Esophagus squamous epithelium (tissue), 5 donors: ENCODE measurements around the gene KCTD1. TPM values are rescaled to one million over a fixed set of nuclear protein-coding genes. Genes with fewer than 3 reads are reported as not detected.

Experiments
- DNase-seq: peaks from one replicate; lab custom pipeline; 2025; lab: John Stamatoyannopoulos, UW
- H3K27ac ChIP-seq, 4 donors: fragments of 200-600 bp; sonication (generic); one replicate each; pipeline ENCODE4 v1.5.1; 2016 to 2019; ENCODE audit warnings: mild to moderate bottlenecking in 1 of 4
- H3K27me3 ChIP-seq, 4 donors: fragments of 200-600 bp; sonication (generic); 1 replicate in 3 of 4; 2 replicates in 1 of 4; pipeline versions ENCODE4 v1.5.1 to v1.6.0; 2017 to 2021; ENCODE audit warnings: antibody characterized with exemption in 1 of 4
- H3K36me3 ChIP-seq, 3 donors: fragments of 200-600 bp; sonication (generic); one replicate each; pipeline ENCODE4 v1.5.1; 2016 to 2019
- H3K4me1 ChIP-seq, 3 donors: fragments of 200-600 bp; sonication (generic); one replicate each; pipeline ENCODE4 v1.5.1; 2017 to 2019
- H3K4me3 ChIP-seq, 4 donors: fragments of 200-600 bp; sonication (generic); 1 replicate in 3 of 4; 2 replicates in 1 of 4; pipeline ENCODE4 v1.5.1; 2016 to 2019; ENCODE audit warnings: mild to moderate bottlenecking in 2 of 4, moderate library complexity in 1 of 4
- H3K9me3 ChIP-seq, 3 donors: fragments of 200-600 bp; sonication (generic); one replicate each; pipeline ENCODE4 v1.5.1; 2016 to 2019
- POLR2A ChIP-seq, 4 donors: fragments of 450-650 bp; IDR thresholded peaks; one replicate each; pipeline ENCODE4 v1.6.1; 2017; ENCODE audit warnings: antibody characterized with exemption in 4 of 4, mild to moderate bottlenecking in 4 of 4, moderate library complexity in 3 of 4
- WGBS, 2 donors: methylation state at CpG; one replicate each; pipeline ENCODE4 v1.1.5; 2018; 5-methylcytosine and 5-hydroxymethylcytosine counted together
- intact Hi-C: fragments of 100-400 bp; cut with DNase I; formaldehyde crosslinking; loops from one replicate; pipeline ENCODE4 v1.15.0; 2022
- total RNA-seq, 4 donors: library from RNA; depleted of rRNA; stranded (reverse); fragments of >200 nt; gene quantifications; one replicate each; pipeline ENCODE4 v1.1.0, GENCODE V29; 2016
- TF ChIP-seq, protein P1 (sequence below), 6 experiments: fragments of 450-650 bp in 4 of 6; fragments of 200-600 bp in 2 of 6; sonication (generic) in 2 of 6; IDR thresholded peaks; one replicate each; pipeline ENCODE4 v1.5.1; 2016 to 2019; ENCODE audit warnings: antibody characterized with exemption in 6 of 6, mild to moderate bottlenecking in 4 of 6, moderate library complexity in 4 of 6
- donor health status: DM: yes; HTN: yes; CAD: no.

Gene KCTD1
- total RNA-seq, 4 donors from 2014 or later: 46.0 to 67.1 (median 56.6) TPM

DNA sequence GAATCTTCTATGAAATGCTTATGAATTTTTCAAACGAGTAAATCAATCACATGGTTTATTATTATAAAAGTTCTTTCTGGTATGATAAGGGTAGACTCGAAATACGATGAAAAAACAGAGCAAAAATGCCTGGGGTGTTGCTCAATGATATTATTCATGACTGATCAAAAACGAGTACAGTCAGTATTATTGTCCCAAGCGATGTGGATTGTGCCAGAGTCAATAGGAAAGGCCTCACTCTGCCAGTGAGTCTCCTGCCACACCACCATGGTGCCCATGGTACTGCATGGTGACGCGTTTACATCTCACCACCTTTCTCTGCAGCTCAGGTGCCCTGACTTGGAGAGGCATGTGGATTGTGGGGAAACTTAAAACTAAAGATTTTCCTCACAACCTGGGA, 58.5 kb downstream of the KCTD1 start:
- peaks cover 0 to 24% (median 0%) of the 10 kb centered on the region in 3 donors for H3K36me3 ChIP-seq
- H3K27me3 ChIP-seq: no peaks in the 10 kb centered on the region
- intact Hi-C loops: no loop called here
- no peak overlapping the region for H3K4me3 ChIP-seq
- no peak for TF ChIP-seq POLR2A (IDR thresholded peaks at IDR 0.05)
- TF ChIP-seq, protein P1, sequence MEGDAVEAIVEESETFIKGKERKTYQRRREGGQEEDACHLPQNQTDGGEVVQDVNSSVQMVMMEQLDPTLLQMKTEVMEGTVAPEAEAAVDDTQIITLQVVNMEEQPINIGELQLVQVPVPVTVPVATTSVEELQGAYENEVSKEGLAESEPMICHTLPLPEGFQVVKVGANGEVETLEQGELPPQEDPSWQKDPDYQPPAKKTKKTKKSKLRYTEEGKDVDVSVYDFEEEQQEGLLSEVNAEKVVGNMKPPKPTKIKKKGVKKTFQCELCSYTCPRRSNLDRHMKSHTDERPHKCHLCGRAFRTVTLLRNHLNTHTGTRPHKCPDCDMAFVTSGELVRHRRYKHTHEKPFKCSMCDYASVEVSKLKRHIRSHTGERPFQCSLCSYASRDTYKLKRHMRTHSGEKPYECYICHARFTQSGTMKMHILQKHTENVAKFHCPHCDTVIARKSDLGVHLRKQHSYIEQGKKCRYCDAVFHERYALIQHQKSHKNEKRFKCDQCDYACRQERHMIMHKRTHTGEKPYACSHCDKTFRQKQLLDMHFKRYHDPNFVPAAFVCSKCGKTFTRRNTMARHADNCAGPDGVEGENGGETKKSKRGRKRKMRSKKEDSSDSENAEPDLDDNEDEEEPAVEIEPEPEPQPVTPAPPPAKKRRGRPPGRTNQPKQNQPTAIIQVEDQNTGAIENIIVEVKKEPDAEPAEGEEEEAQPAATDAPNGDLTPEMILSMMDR (IDR thresholded peaks at IDR 0.05): no peak
- H3K9me3 ChIP-seq: no peaks in the 10 kb centered on the region
- H3K4me1 ChIP-seq: peaks cover 0 to 49% (median 0%) of the 10 kb centered on the region in 3 donors
- WGBS, 2 donors: 66 to 73% methylated on average over 7 of the region's 7 CpGs
- DNase-seq: no peak
- no peak overlapping the region for H3K27ac ChIP-seq

DNA sequence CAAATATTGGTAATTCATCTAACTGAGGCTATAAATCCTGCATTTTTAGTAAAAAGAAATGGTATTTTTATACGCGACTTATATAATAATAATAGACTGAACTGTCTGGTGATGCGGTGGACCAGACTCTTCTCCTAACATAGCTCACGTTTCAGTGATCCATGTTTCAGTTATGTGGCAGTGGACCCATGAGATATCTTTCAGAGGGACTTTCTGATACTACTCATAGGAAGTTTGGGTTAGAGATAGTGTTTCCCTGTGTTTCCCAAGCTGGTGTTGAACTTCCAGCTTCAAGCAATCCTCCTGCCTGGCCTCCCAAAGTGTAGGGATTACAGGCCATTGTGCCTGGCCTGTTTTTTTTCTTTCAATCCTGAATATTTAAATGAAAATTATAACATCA, 59.2 kb downstream of the KCTD1 start:
- Histone ChIP-seq H3K4me1 (peaks cover 0 to 49% (median 0%) of the 10 kb centered on the region in 3 donors), H3K27me3 (no peaks in the 10 kb centered on the region), H3K4me3 (no peak overlapping the region), H3K27ac (peak overlapping the region in 1 of 4 donors; percentile 78), H3K36me3 (peaks cover 0 to 24% (median 0%) of the 10 kb centered on the region in 3 donors), H3K9me3 (no peaks in the 10 kb centered on the region)
- no peak for DNase-seq
- TF ChIP-seq, protein P1 (IDR thresholded peaks at IDR 0.05): no peak
- no peak for TF ChIP-seq POLR2A (IDR thresholded peaks at IDR 0.05)
- intact Hi-C loops: no loop called here
- 82 to 96% methylated on average over 4 of the region's 4 CpGs for WGBS, 2 donors

DNA sequence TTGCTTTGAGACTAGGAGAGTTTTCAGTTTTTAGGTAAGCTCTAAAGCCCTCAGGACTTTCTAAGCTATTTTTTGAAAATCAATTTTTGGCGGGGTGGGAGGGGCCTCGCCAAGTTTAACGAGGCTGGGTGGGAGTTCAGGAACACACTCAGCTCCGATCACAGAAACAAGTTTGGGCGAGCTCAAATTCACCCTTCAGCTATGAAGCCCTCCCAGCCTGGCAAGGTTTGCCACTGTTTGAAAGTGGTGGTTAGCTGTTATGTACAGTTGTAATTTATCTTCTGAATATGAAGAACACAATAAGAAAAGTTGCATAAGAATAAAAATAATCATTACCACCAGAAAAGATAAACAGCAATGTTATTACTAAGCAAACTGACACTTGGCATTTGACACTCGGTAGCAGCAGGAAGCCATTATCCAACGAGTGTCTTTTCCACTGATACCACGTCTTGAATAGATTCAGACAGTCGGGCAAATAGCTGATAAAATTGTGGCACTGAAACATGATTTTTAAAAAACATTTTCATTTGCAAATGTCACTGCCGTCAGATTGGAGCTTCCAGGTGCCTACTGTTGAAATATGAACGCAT, 59.8 kb downstream of the KCTD1 start:
- Histone ChIP-seq H3K36me3 (peaks cover 0 to 24% (median 0%) of the 10 kb centered on the region in 3 donors), H3K4me1 (peaks cover 0 to 49% (median 0%) of the 10 kb centered on the region in 3 donors), H3K27ac (peak overlapping the region in 3 of 4 donors; percentile 70 to 78 (median 72)), H3K27me3 (no peaks in the 10 kb centered on the region), H3K4me3 (no peak overlapping the region), H3K9me3 (no peaks in the 10 kb centered on the region)
- DNase-seq: no peak
- WGBS, 2 donors: 31 to 54% methylated on average over 10 to 11 of the region's 11 CpGs
- TF ChIP-seq, protein P1 (IDR thresholded peaks at IDR 0.05): no peak
- no peak for TF ChIP-seq POLR2A (IDR thresholded peaks at IDR 0.05)
- intact Hi-C loops: no loop called here

DNA sequence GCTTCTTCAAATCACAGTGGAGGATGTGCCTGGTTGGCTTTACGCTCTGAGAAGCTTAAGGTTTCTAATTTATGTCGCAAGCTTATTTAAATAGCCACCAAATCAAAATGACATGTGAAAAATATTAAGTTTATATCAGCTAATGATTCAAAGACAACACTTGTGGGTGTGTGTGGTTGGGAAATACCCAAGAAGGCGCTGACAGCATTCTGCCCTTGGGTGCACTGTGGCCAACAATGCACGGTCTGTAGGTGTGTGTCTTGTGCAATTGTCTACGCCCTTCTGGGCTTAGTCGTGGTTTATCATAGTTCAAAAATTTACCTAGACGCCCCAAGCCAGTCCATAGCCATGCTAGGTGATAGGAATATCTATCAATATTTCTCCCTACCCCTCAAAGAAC, 60.9 kb downstream of the KCTD1 start:
- peaks cover 0 to 18% (median 0%) of the 10 kb centered on the region in 3 donors for H3K36me3 ChIP-seq
- intact Hi-C loops: no loop called here
- H3K4me1 ChIP-seq: peaks cover 0 to 53% (median 0%) of the 10 kb centered on the region in 3 donors
- no peaks in the 10 kb centered on the region for H3K9me3 ChIP-seq
- whole genome bisulfite sequencing, 2 donors: 30 to 57% methylated on average over 6 to 7 of the region's 7 CpGs
- DNase-seq: no peak
- no peaks in the 10 kb centered on the region for H3K27me3 ChIP-seq
- no peak overlapping the region for H3K4me3 ChIP-seq
- TF ChIP-seq, protein P1 (IDR thresholded peaks at IDR 0.05): no peak
- TF ChIP-seq POLR2A (IDR thresholded peaks at IDR 0.05): no peak
- peak overlapping the region; percentile 10 to 78 (median 71) for H3K27ac ChIP-seq

DNA sequence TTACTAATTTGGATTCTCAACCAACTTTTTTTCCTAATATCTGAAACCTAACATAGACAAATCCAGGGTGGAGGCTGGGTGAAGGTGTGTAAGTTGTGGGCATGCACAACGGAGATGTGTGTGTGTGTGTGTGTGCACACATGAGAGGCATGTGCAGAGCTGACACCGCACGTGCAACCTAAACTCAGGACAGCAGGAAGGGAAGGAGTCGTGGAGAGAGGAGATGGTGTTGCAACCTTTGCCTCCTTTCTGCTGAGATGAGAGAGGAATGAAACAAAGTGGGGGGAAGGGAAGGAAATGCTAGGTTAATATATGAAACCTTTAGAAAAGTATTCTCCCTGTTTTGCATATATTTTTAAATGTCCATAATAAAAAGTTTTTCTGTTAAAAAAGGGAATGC, 64.7 kb downstream of the KCTD1 start:
- Histone ChIP-seq H3K4me3 (no peak overlapping the region), H3K27ac (no peak overlapping the region), H3K36me3 (no peaks in the 10 kb centered on the region), H3K9me3 (no peaks in the 10 kb centered on the region), H3K27me3 (no peaks in the 10 kb centered on the region), H3K4me1 (peaks cover 3 to 65% (median 7%) of the 10 kb centered on the region in 3 donors)
- TF ChIP-seq POLR2A (IDR thresholded peaks at IDR 0.05): no peak
- TF ChIP-seq, protein P1 (IDR thresholded peaks at IDR 0.05): no peak
- no peak for DNase-seq
- 72 to 82% methylated on average over 4 of the region's 4 CpGs for WGBS, 2 donors
- intact Hi-C loops: no loop called here
